Karpas-422 (cell line): ENCODE results near the gene SOBP. TPM values are rescaled to one million over a fixed set of nuclear protein-coding genes. Genes with fewer than 3 reads are reported as not detected.
A peak's percentile ranks its signal among the peaks of the same experiment; 100 is the strongest.

Source experiments
- DNase-seq: peaks from one replicate; pipeline ENCODE4 v3.0.0-alpha.2; 2015
- H2AFZ ChIP-seq: fragments of 200-600 bp; sonication (generic); 2 replicates; pipeline ENCODE4 v1.6.1; 2014; ENCODE audit warnings: antibody characterized with exemption, low read length, mixed read lengths
- H3K27ac ChIP-seq: fragments of 200-600 bp; sonication (generic); 2 replicates; pipeline ENCODE4 v1.5.1; 2014; ENCODE audit warnings: mild to moderate bottlenecking, low read length, moderate library complexity
- H3K27me3 ChIP-seq: fragments of 200-600 bp; sonication (generic); 2 replicates; pipeline ENCODE4 v1.6.1; 2014; ENCODE audit warnings: low read length, mixed read lengths
- H3K36me3 ChIP-seq: fragments of 200-600 bp; sonication (generic); 2 replicates; pipeline ENCODE4 v1.6.1; 2014; ENCODE audit warnings: low read length, mixed read lengths; ENCODE audit not compliant: insufficient read depth
- H3K4me1 ChIP-seq: fragments of 200-600 bp; sonication (generic); 2 replicates; pipeline ENCODE4 v1.6.1; 2014; ENCODE audit warnings: mild to moderate bottlenecking, low read length, mixed read lengths
- H3K4me2 ChIP-seq: fragments of 200-600 bp; sonication (generic); 2 replicates; pipeline ENCODE4 v1.6.1; 2014; ENCODE audit warnings: low read length, low read depth, mild to moderate bottlenecking; ENCODE audit not compliant: poor library complexity, severe bottlenecking
- H3K4me3 ChIP-seq: fragments of 200-600 bp; sonication (generic); 2 replicates; pipeline ENCODE4 v1.5.1; 2014; ENCODE audit warnings: mild to moderate bottlenecking, antibody characterized with exemption, low read length, mixed read lengths
- H3K79me2 ChIP-seq: fragments of 200-600 bp; sonication (generic); 2 replicates; pipeline ENCODE4 v1.6.1; 2014; ENCODE audit warnings: mild to moderate bottlenecking, low read length, mixed read lengths
- H3K9ac ChIP-seq: fragments of 200-600 bp; sonication (generic); 2 replicates; pipeline ENCODE4 v1.6.0; 2014; ENCODE audit warnings: low read length
- H3K9me2 ChIP-seq: fragments of 200-600 bp; sonication (generic), shearing (Covaris generic); replicated peaks from 2 replicates; pipeline ENCODE4 v1.6.0; 2014; ENCODE audit warnings: mild to moderate bottlenecking, low read length, moderate library complexity; ENCODE audit not compliant: insufficient read depth
- H3K9me3 ChIP-seq: fragments of 300-700, 200-600 bp; sonication (generic); 2 replicates; pipeline ENCODE4 v1.6.1; 2014; ENCODE audit warnings: low read length, mixed read lengths
- H4K20me1 ChIP-seq: fragments of 200-600 bp; sonication (generic); 2 replicates; pipeline ENCODE4 v1.6.1; 2014; ENCODE audit warnings: mild to moderate bottlenecking, antibody characterized with exemption, low read length, low read depth; ENCODE audit not compliant: insufficient read depth
- total RNA-seq: library from RNA; depleted of rRNA; stranded (reverse); fragments of >200 nt; shearing (Covaris generic); gene quantifications from 2 replicates; pipeline ENCODE4 v1.2.3, GENCODE V29; 2014; ENCODE audit warnings: low replicate concordance

The SOBP gene
- total RNA-seq, 1 experiment from 2014 or later = 17.8 TPM

DNA sequence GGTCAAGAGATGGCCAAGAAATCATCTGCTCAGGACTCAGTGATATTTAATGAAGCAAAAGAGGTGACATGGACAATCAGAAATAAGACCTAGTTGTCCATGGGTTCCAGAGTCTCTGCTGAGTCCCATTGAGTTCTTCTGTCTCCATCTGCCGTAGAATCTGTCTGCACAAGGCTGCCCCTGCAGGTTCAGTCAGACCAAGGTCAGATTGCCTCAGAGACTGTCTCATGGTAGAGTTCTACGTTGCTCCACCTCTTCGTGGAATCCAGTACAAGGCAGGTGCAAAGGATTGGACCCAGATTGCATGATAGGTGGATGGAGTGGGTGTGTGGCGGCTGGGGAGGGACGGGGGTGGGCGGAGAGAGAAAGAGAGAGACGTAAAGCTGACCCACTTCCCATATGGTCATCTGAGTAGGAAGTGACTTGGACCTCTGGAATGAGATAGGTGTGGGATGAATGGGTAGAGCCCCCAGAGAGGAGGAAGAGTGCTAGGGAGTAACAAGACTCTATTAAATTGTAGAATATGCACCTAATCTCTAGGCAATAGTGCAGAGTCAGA, 75.3 kb downstream of the SOBP start:
- Histone ChIP-seq H4K20me1 (no peaks in the 10 kb centered on the region), H3K36me3 (0 out of 2 replicates have a peak, but pooled peaks cover 3% of the 10 kb centered on the region), H3K27me3 (no peaks in the 10 kb centered on the region)

DNA sequence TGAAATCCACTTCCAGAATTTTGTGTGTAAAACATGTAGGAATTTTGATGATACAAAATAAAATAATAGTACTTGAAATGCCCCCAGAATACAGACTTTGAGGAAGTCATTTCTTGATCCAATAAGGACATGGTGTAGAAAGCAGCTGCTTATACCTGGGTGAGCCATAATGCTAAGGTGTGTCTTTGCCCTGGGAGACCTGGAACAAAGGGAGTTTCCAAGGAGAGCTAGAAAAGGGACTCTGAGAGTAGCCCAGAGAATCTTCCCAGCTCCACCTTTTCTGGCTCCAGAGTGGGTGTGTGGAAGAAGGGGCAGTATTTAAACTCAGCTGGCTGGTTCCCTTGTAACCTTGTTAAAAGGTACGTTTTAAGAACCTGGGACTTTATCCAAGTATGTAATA, 77.7 kb downstream of the SOBP start:
- no peak for DNase-seq
- Histone ChIP-seq H3K9me2 (no peaks in the 10 kb centered on the region), H3K4me1 (peaks cover 31% of the 10 kb centered on the region), H4K20me1 (no peaks in the 10 kb centered on the region), H2AFZ (no peak overlapping the region), H3K4me3 (no peak overlapping the region), H3K36me3 (0 out of 2 replicates have a peak, but pooled peaks cover 3% of the 10 kb centered on the region), H3K27ac (no peak overlapping the region), H3K4me2 (no peak overlapping the region), H3K27me3 (no peaks in the 10 kb centered on the region), H3K79me2 (peaks cover 95% of the 10 kb centered on the region), H3K9me3 (no peaks in the 10 kb centered on the region), H3K9ac (no peak overlapping the region)

More for the DNA sequence above, 75.3 kb downstream of the SOBP start:
- no peak overlapping the region for H2AFZ ChIP-seq
- no peak overlapping the region for H3K4me2 ChIP-seq
- no peaks in the 10 kb centered on the region for H3K9me3 ChIP-seq
- H3K27ac ChIP-seq = peak overlapping the region; percentile 10; the same call in 1 of the 2 replicates
- DNase-seq = no peak
- no peak overlapping the region for H3K9ac ChIP-seq
- no peaks in the 10 kb centered on the region for H3K9me2 ChIP-seq
- peaks cover 7% of the 10 kb centered on the region for H3K4me1 ChIP-seq
- peaks cover 95% of the 10 kb centered on the region for H3K79me2 ChIP-seq
- no peak overlapping the region for H3K4me3 ChIP-seq

DNA sequence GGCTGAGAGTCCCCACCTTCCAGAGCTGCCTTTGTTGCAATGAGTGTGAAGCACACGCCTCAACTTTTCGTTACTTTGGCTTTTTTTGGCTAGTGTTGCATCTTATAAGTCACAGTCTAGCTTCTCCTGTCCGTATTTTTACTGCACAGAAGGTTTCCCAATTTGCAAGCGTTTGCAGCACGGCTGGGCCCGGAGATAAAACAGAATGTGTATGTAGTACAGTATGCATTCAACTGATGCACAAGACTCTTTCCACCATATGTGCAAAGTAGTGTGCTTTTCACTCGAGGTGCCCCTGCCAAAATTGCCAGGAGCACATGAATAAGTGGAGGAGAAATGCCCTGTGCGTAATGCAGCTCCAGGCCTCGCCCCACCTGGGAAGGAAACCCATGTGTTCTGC, 79.6 kb downstream of the SOBP start:
- Histone ChIP-seq H3K9me3 (no peaks in the 10 kb centered on the region), H2AFZ (no peak overlapping the region), H4K20me1 (no peaks in the 10 kb centered on the region), H3K4me2 (no peak overlapping the region), H3K27ac (no peak overlapping the region), H3K79me2 (peaks cover 94% of the 10 kb centered on the region), H3K27me3 (no peaks in the 10 kb centered on the region), H3K4me3 (no peak overlapping the region), H3K36me3 (0 out of 2 replicates have a peak, but pooled peaks cover 3% of the 10 kb centered on the region), H3K4me1 (peaks cover 49% of the 10 kb centered on the region), H3K9ac (no peak overlapping the region), H3K9me2 (no peaks in the 10 kb centered on the region)
- no peak for DNase-seq

DNA sequence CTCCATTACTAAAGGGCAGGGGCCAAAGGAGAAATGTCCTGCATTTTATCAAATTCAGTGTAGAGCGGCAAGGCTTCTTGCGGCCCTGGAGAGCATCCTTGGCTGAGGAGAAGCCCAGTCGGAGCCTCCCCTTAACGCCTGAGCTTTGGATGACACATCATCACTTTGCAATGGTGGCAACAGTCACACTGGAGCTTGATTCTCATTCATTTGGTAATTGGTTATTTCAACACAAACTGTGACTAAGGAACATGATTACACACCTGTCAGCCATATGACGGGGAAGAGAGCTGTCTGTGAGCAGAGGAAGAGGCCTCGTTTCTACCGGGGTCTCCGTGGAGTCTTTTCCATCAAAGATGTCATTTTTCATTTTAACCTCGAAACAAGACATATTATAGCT, 81.4 kb downstream of the SOBP start:
- Histone ChIP-seq H3K9ac (peak overlapping the region; percentile 0; the same call in 1 of the 2 replicates), H3K9me2 (no peaks in the 10 kb centered on the region), H4K20me1 (no peaks in the 10 kb centered on the region), H3K4me2 (peak overlapping the region; percentile 74), H3K4me3 (peak overlapping the region; percentile 24; the same call in 1 of the 2 replicates), H3K9me3 (no peaks in the 10 kb centered on the region), H3K27ac (peak overlapping the region; percentile 91), H3K79me2 (peaks cover 93% of the 10 kb centered on the region), H2AFZ (no peak overlapping the region), H3K4me1 (peaks cover 67% of the 10 kb centered on the region), H3K27me3 (no peaks in the 10 kb centered on the region), H3K36me3 (0 out of 2 replicates have a peak, but pooled peaks cover 3% of the 10 kb centered on the region)
- DNase-seq = no peak

DNA sequence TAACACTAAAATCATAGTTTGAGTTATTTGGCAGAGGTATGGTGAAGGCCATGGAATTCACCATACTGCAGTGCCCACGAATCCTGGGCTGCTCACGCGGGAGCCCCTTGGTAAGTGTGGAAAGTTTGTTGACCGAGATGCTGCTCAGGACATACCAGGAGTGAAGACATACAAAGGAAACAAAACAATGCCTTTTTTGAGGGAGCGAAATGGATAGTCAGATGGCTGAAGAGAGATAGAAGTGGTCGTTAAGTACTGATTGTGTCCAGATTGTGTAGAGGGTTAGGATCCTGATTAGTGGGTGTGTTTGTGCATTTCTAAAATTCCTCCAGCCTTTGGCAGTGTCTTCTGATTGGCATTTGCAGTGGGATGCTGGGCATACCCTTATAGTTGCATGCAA, 83.0 kb downstream of the SOBP start:
- no peak for DNase-seq
- H3K36me3 ChIP-seq = 0 out of 2 replicates have a peak, but pooled peaks cover 3% of the 10 kb centered on the region

DNA sequence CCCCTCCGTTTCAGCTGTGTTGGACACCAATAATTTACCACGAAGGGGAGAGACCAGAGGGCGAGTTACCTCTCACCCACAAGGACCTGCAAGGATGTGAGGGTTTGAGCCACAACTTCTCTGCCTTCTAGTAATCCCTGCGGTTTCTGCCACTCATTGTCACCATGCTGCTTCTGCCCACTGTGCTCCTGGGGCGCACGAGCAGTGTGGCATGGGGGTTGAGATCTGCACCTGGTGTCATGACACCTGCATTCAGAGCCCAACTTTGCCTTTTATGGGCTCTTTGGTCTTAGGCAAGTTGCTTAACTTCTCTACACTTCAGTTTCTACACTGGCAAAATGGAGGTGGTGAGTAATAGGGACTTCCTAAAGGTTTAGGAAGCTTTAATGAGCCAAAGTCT, 84.9 kb downstream of the SOBP start:
- H2AFZ ChIP-seq = no peak overlapping the region
- no peaks in the 10 kb centered on the region for H3K9me2 ChIP-seq
- no peak overlapping the region for H3K4me2 ChIP-seq
- peaks cover 90% of the 10 kb centered on the region for H3K79me2 ChIP-seq
- H3K9me3 ChIP-seq = no peaks in the 10 kb centered on the region
- H3K27ac ChIP-seq = peak overlapping the region; percentile 32; the same call in 1 of the 2 replicates
- peaks cover 99% of the 10 kb centered on the region for H3K4me1 ChIP-seq
- no peak for DNase-seq
- no peak overlapping the region for H3K9ac ChIP-seq
- no peaks in the 10 kb centered on the region for H3K36me3 ChIP-seq
- no peak overlapping the region for H3K4me3 ChIP-seq
- no peaks in the 10 kb centered on the region for H3K27me3 ChIP-seq
- H4K20me1 ChIP-seq = no peaks in the 10 kb centered on the region

More for the DNA sequence above, 83.0 kb downstream of the SOBP start:
- H3K9ac ChIP-seq = peak overlapping the region; percentile 25; the same call in 1 of the 2 replicates
- H3K79me2 ChIP-seq = peaks cover 91% of the 10 kb centered on the region
- H4K20me1 ChIP-seq = no peaks in the 10 kb centered on the region
- no peaks in the 10 kb centered on the region for H3K27me3 ChIP-seq
- peak overlapping the region; percentile 91 for H3K27ac ChIP-seq
- H3K4me1 ChIP-seq = peaks cover 83% of the 10 kb centered on the region
- H3K9me2 ChIP-seq = no peaks in the 10 kb centered on the region
- H2AFZ ChIP-seq = no peak overlapping the region
- no peaks in the 10 kb centered on the region for H3K9me3 ChIP-seq
- peak overlapping the region; percentile 74 for H3K4me2 ChIP-seq
- peak overlapping the region; percentile 32; the same call in 1 of the 2 replicates for H3K4me3 ChIP-seq

DNA sequence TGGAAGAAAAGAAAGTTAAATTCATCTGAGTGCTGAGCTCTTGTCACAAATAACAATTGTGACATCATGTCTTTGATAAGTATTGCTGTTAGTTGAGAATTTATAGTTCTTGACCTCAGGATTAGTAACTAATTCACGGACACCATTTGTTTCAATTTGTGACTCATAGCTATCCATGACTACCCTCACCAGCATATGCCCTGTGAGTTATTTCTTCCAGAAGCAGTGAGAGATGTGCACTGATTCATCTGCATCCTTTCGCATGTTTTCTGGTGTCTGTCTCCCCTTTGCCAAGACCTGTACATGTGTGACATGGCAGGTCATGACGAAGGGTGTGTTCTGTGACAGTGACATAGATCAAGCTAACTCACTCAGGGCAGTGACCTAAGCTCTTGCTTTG, 86.9 kb downstream of the SOBP start:
- H3K4me2 ChIP-seq = no peak overlapping the region
- H3K4me1 ChIP-seq = peaks cover 82% of the 10 kb centered on the region
- peaks cover 89% of the 10 kb centered on the region for H3K79me2 ChIP-seq
- H3K4me3 ChIP-seq = no peak overlapping the region
- no peak overlapping the region for H3K27ac ChIP-seq
- no peaks in the 10 kb centered on the region for H3K9me3 ChIP-seq
- H3K9me2 ChIP-seq = no peaks in the 10 kb centered on the region
- no peak for DNase-seq
- no peak overlapping the region for H2AFZ ChIP-seq
- H3K36me3 ChIP-seq = no peaks in the 10 kb centered on the region
- no peak overlapping the region for H3K9ac ChIP-seq
- H4K20me1 ChIP-seq = no peaks in the 10 kb centered on the region
- H3K27me3 ChIP-seq = no peaks in the 10 kb centered on the region

DNA sequence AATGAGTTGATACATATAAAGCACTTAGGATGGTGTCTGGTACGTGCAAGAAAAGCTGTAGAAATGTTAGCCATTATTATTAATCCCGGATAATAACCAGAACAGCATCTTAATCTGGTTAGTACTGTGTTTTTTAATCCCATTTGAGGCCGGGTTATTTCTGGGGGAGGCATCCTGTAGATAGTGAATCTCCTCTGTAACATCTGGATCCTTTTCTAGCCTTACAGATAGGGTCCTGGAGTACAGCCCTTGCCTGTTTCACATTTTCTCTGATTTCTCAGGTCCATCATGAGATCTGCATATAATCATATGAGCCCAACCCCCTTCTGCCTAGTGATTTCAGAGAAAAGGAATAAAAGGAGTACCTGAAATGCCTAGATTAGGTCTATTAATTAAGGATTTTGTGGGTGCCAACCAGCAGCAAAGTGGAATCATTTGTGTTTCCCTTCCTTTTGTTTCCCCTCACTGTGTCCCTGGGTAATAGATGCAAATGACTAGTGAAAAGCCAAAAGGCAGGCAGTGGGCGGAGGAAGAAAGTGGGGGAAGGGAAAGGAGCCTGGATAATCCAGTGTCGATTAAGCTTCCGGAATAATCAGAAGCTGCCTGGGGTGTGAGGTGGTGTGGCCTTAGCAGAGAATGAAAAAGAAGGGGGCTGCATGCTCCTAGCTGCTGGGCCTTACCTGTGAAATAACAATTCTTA, 88.9 kb downstream of the SOBP start:
- no peaks in the 10 kb centered on the region for H3K9me2 ChIP-seq
- H3K27ac ChIP-seq = peak overlapping the region; percentile 69
- peaks cover 91% of the 10 kb centered on the region for H3K79me2 ChIP-seq
- H4K20me1 ChIP-seq = no peaks in the 10 kb centered on the region
- no peaks in the 10 kb centered on the region for H3K9me3 ChIP-seq
- no peaks in the 10 kb centered on the region for H3K27me3 ChIP-seq
- no peak overlapping the region for H3K4me3 ChIP-seq
- H2AFZ ChIP-seq = no peak overlapping the region
- peak overlapping the region; percentile 31; the same call in 1 of the 2 replicates for H3K9ac ChIP-seq
- no peaks in the 10 kb centered on the region for H3K36me3 ChIP-seq
- DNase-seq = no peak
- H3K4me1 ChIP-seq = peaks cover 65% of the 10 kb centered on the region
- H3K4me2 ChIP-seq = peak overlapping the region; percentile 46
